K562 (cell line): ENCODE data around the gene KAZALD1. TPM values are rescaled to one million over a fixed set of nuclear protein-coding genes. Genes with fewer than 3 reads are reported as not detected.

Experiments used
- ATAC-seq: fragments of 200-7000 bp; cut with Tn5 transposase; 3 replicates; pipeline ENCODE4 v1.9.1; 2020; ENCODE audit warnings: moderate library complexity
- BruUV-seq: library from RNA; stranded (reverse); fragments of 400-500 nt; replicated peaks from 2 replicates; lab custom pipeline; 2021; lab: Mats Ljungman, UMichigan
- CTCF ChIA-PET: fragments of 300-600 bp; formaldehyde crosslinking; extraction: SDS; loops from one replicate; lab custom pipeline; 2021; ENCODE audit warnings: low intra/inter-chr PET ratio; lab: Yijun Ruan, JAX
- POLR2A ChIA-PET: fragments of 300-600, 350-650 bp; sonication (Branson Sonifier 250); formaldehyde crosslinking; extraction: SDS; loops from one replicate; lab custom pipeline; 2021; ENCODE audit warnings: antibody characterized with exemption, inconsistent platforms; lab: Yijun Ruan, JAX
- DNase-seq, 4 experiments: peaks; one replicate each; pipeline versions ENCODE4 v3.0.0 to v3.0.0-alpha.2; 2011 to 2018; ENCODE audit warnings: low spot score in 3 of 4, mixed read lengths in 3 of 4; ENCODE audit errors: extremely low read depth in 1 of 4
- FAIRE-seq: peaks from 2 replicates; lab custom pipeline; 2011; peaks lifted over from hg19 to GRCh38; lab: Jason Lieb, UNC
- H2AFZ ChIP-seq: 2 replicates; pipeline ENCODE4 v1.6.0; 2011; ENCODE audit warnings: low read depth, low read length, control low read depth, inconsistent platforms
- H3K27ac ChIP-seq: fragments of 200-600 bp; 3 replicates; pipeline ENCODE4 v1.8.0; 2011; ENCODE audit warnings: low read depth, mild to moderate bottlenecking, control low read depth, inconsistent platforms, low read length, moderate library complexity, mixed read lengths; ENCODE audit errors: extremely low read depth
- H3K27me3 ChIP-seq, 2 experiments: fragments of 300-600 bp in 1 of 2; 2 replicates in 1 of 2; 3 replicates in 1 of 2; pipeline versions ENCODE4 v1.6.0 to v1.8.0; 2011; ENCODE audit warnings: inconsistent platforms in 2 of 2, low read length in 2 of 2, mild to moderate bottlenecking in 1 of 2, mixed read lengths in 1 of 2, moderate library complexity in 1 of 2; ENCODE audit not compliant: control insufficient read depth in 2 of 2, insufficient read depth in 2 of 2
- H3K36me3 ChIP-seq: fragments of 300-600 bp; 3 replicates; pipeline ENCODE4 v1.8.0; 2011; ENCODE audit warnings: mild to moderate bottlenecking, low read length, inconsistent platforms; ENCODE audit not compliant: control insufficient read depth, insufficient read depth
- H3K4me1 ChIP-seq, 2 experiments: fragments of 200-600 bp in 1 of 2; replicated peaks in 1 of 2; 2 replicates in 1 of 2; 3 replicates in 1 of 2; pipeline versions ENCODE4 v1.5.1 to v1.8.0; 2011; ENCODE audit warnings: inconsistent platforms in 2 of 2, low read length in 2 of 2, mild to moderate bottlenecking in 1 of 2, mixed read lengths in 1 of 2, moderate library complexity in 1 of 2; ENCODE audit not compliant: control insufficient read depth in 2 of 2, insufficient read depth in 2 of 2
- H3K4me2 ChIP-seq: 2 replicates; pipeline ENCODE4 v1.6.1; 2011; ENCODE audit warnings: low read length, control low read depth, inconsistent platforms, mixed read lengths; ENCODE audit not compliant: insufficient read depth
- H3K4me3 ChIP-seq: fragments of 200-600 bp; sonication (generic), shearing (Covaris generic); 2 replicates; pipeline ENCODE4 v1.5.1; 2016; ENCODE audit warnings: control low read depth, inconsistent platforms
- H3K79me2 ChIP-seq: fragments of 200-600 bp; 3 replicates; pipeline ENCODE4 v1.8.0; 2011; ENCODE audit warnings: low read length, inconsistent platforms; ENCODE audit not compliant: control insufficient read depth, insufficient read depth
- H3K9ac ChIP-seq, 2 experiments: 2 replicates each; pipeline versions ENCODE4 v1.6.0 to v1.6.1; 2011; ENCODE audit warnings: low read depth in 2 of 2, low read length in 2 of 2, control low read depth in 1 of 2, inconsistent platforms in 1 of 2, mild to moderate bottlenecking in 1 of 2, mixed read lengths in 1 of 2; ENCODE audit not compliant: insufficient read depth in 1 of 2
- H3K9me1 ChIP-seq: one replicate; pipeline ENCODE4 v1.6.0; 2011; ENCODE audit warnings: inconsistent platforms, mild to moderate bottlenecking, low read length, moderate library complexity; ENCODE audit not compliant: control insufficient read depth, insufficient read depth
- H3K9me3 ChIP-seq: replicated peaks from 2 replicates; pipeline ENCODE4 v1.5.1; 2011; ENCODE audit warnings: low read depth, low read length, inconsistent platforms; ENCODE audit not compliant: control insufficient read depth, insufficient read depth
- H4K20me1 ChIP-seq: replicated peaks from 2 replicates; pipeline ENCODE4 v1.6.1; 2011; ENCODE audit warnings: low read length, inconsistent platforms, mixed read lengths; ENCODE audit not compliant: control insufficient read depth, insufficient read depth
- E2F3 ChIP-seq: fragments of 250-450 bp; sonication (Bioruptor Pico); IDR thresholded peaks from 2 replicates; pipeline ENCODE4 v1.4.0; 2020; ENCODE audit warnings: mild to moderate bottlenecking
- E2F5 ChIP-seq: sonication (generic); formaldehyde crosslinking; IDR thresholded peaks from 2 replicates; pipeline ENCODE4 v1.8.0; 2022; ENCODE audit warnings: mild to moderate bottlenecking, missing genetic modification reagents
- E2F8 ChIP-seq: fragments of 450-650 bp; IDR thresholded peaks from 2 replicates; pipeline ENCODE4 v1.7.1; 2018; ENCODE audit warnings: mild to moderate bottlenecking, low read depth; ENCODE audit not compliant: partially characterized antibody
- ELF1 ChIP-seq: fragments of 200-800 bp; sonication (Bioruptor generic); IDR thresholded peaks from 2 replicates; pipeline ENCODE4 v1.6.1; 2016; ENCODE audit warnings: missing genetic modification characterization, missing compliant biosample characterization
- HDAC6 ChIP-seq: IDR thresholded peaks from 2 replicates; pipeline ENCODE4 v1.6.1; 2012; ENCODE audit warnings: low read depth, mild to moderate bottlenecking, control low read depth, inconsistent platforms, low read length, moderate library complexity
- HNRNPUL1 ChIP-seq: fragments of 200-400 bp; formaldehyde crosslinking; IDR thresholded peaks from 2 replicates; pipeline ENCODE4 v1.6.1; 2017; ENCODE audit warnings: low read length
- LEF1 ChIP-seq: fragments of 450-650 bp; IDR thresholded peaks from 2 replicates; pipeline ENCODE4 v1.6.1; 2016; ENCODE audit warnings: mild to moderate bottlenecking
- NCOA2 ChIP-seq, 2 experiments: fragments of 450-650 bp; IDR thresholded peaks; 2 replicates each; pipeline ENCODE4 v1.6.1; 2018; ENCODE audit warnings: mild to moderate bottlenecking in 2 of 2, moderate library complexity in 1 of 2; ENCODE audit not compliant: partially characterized antibody in 2 of 2
- NR3C1 ChIP-seq: sonication (generic); formaldehyde crosslinking; IDR thresholded peaks from 2 replicates; pipeline ENCODE4 v1.8.1; 2022; ENCODE audit warnings: missing genetic modification reagents
- PKNOX1 ChIP-seq: fragments of 450-650 bp; IDR thresholded peaks from 2 replicates; pipeline ENCODE4 v1.6.1; 2016
- PPARD ChIP-seq: fragments of 250-450 bp; sonication (Bioruptor Pico); IDR thresholded peaks from 2 replicates; pipeline ENCODE4 v1.8.0; 2022; ENCODE audit warnings: inconsistent platforms, mild to moderate bottlenecking, moderate library complexity
- SMARCC2 ChIP-seq: fragments of 450-650 bp; IDR thresholded peaks from 2 replicates; pipeline ENCODE4 v1.6.1; 2017; ENCODE audit warnings: antibody characterized with exemption, moderate library complexity, mild to moderate bottlenecking, low read depth
- TAF9B ChIP-seq: fragments of 450-650 bp; IDR thresholded peaks from 2 replicates; pipeline ENCODE4 v1.6.1; 2018; ENCODE audit warnings: mild to moderate bottlenecking; ENCODE audit not compliant: partially characterized antibody
- ZFP36 ChIP-seq: fragments of 150-350 bp; IDR thresholded peaks from 2 replicates; pipeline ENCODE4 v1.6.1; 2018; ENCODE audit warnings: low read length, low read depth; ENCODE audit not compliant: partially characterized antibody
- ZNF143 ChIP-seq: sonication (generic); formaldehyde crosslinking; IDR thresholded peaks from 2 replicates; pipeline ENCODE4 v1.9.0; 2022; ENCODE audit warnings: mild to moderate bottlenecking, missing genetic modification reagents
- ZNF398 ChIP-seq: fragments of 250-450 bp; sonication (Bioruptor Pico); IDR thresholded peaks from 2 replicates; pipeline ENCODE4 v1.8.0; 2021; ENCODE audit warnings: moderate library complexity, mild to moderate bottlenecking, inconsistent platforms
- ZNF41 ChIP-seq: fragments of 250-450 bp; sonication (Bioruptor Pico); conservative IDR thresholded peaks from 2 replicates; pipeline ENCODE4 v1.4.0; 2020; ENCODE audit warnings: mild to moderate bottlenecking
- WGBS: fragments of 100-300 bp; shearing (Covaris generic); methylation state at CpG from one replicate; pipeline ENCODE4 v1.1.6; 2016; ENCODE audit warnings: low coverage, mixed read lengths; ENCODE audit not compliant: insufficient coverage; ENCODE audit errors: missing lambda C conversion rate; 5-methylcytosine and 5-hydroxymethylcytosine counted together
- in situ Hi-C: fragments of 300-500 bp; cut with MboI; formaldehyde crosslinking; loops from 4 replicates; pipeline ENCODE4 v1.15.0; 2018; ENCODE audit warnings: inconsistent platforms, mixed read lengths
- intact Hi-C: fragments of 100-400 bp; cut with micrococcal nuclease; formaldehyde crosslinking; loops from 2 replicates; pipeline ENCODE4 v1.14.2; 2022
- polyA plus RNA-seq, 8 experiments: library from polyadenylated mRNA; depleted of rRNA in 4 of 8; stranded (reverse) in 5 of 8; unstranded in 3 of 8; fragments of >200 nt; fragmentation: Nextera tagmentation in 2 of 8; fragmentation: Illumina TruSeq in 1 of 8; extraction: Ambion mirVana in 2 of 8; extraction: Trizol in 1 of 8; gene quantifications; 2 replicates each; pipeline versions ENCODE4 v1.2.1 to v1.2.3, GENCODE V29; 2011 to 2014; ENCODE audit warnings: inconsistent platforms in 1 of 8, missing spikeins in 1 of 8
- total RNA-seq, 7 experiments: library from RNA; depleted of rRNA in 6 of 7; stranded (reverse); fragments of >200 nt in 6 of 7; fragmentation: Illumina TruSeq in 2 of 7; extraction: Trizol in 2 of 7; gene quantifications; 2 replicates each; pipeline versions ENCODE4 v1.2.1 to v1.2.3, GENCODE V29; 2011 to 2021; ENCODE audit warnings: low replicate concordance in 1 of 7

KAZALD1 gene
- total and polyA plus RNA-seq, 9 of the 15 experiments (the other 6 are each of a cell fraction or from before 2014, with no cell fraction given) = 0.15 to 10.0 (median 4.9) TPM

GRCh38 chr10:101085846-101086245 is 24.1 kb downstream of the KAZALD1 start (continued):
- TF ChIP-seq E2F8 (no peak), ZFP36 (no peak), NR3C1 (no peak), PPARD (no peak), SMARCC2 (no peak), HDAC6 (no peak), ELF1 (tag) (no peak)
- TF ChIP-seq, all 486 proteins: peak for 0

- in situ Hi-C loops = no loop called here
- Histone ChIP-seq H3K4me3 (no peak overlapping the region), H3K27me3 (peaks cover 6 to 57% of the 10 kb centered on the region in 2 experiments; a peak in 4 of 5 replicates), H3K27ac (no peak overlapping the region), H3K4me1 (peaks cover 0 to 7% of the 10 kb centered on the region in 2 experiments; a peak in 1 of 5 replicates), H3K9ac (no peak overlapping the region), H4K20me1 (no peaks in the 10 kb centered on the region), H3K79me2 (no peaks in the 10 kb centered on the region), H3K9me1 (no peaks in the 10 kb centered on the region), H2AFZ (no peak overlapping the region), H3K4me2 (no peak overlapping the region), H3K36me3 (no peaks in the 10 kb centered on the region), H3K9me3 (no peaks in the 10 kb centered on the region)
- no peak for FAIRE-seq
- intact Hi-C loops = no loop called here
- ATAC-seq = no peak
- no peak for DNase-seq
- POLR2A ChIA-PET = interaction anchor here (0.7 kb wide), 1 partner anchor 30 kb away, joined by 4 read pairs; no protein-coding TSS in a partner anchor
- BruUV-seq = no TSS peak
- CTCF ChIA-PET = no interaction called here
- 0% methylated on average over 8 of the region's 10 CpGs for WGBS
- TF ChIP-seq E2F5 (CRISPR knock-in tag) = no peak
- no peak for TF ChIP-seq LEF1
- TF ChIP-seq PKNOX1 = no peak
- no peak for TF ChIP-seq HNRNPUL1
- TF ChIP-seq ZNF41 (CRISPR knock-in tag) = no peak
- no peak for TF ChIP-seq E2F3
- no peak for TF ChIP-seq NCOA2 (IDR thresholded peaks at IDR 0.05; ENCODE audit: partially characterized antibody in 2 of 2)
- no peak for TF ChIP-seq ZNF143 (CRISPR knock-in tag)
- no peak for TF ChIP-seq TAF9B
- no peak for TF ChIP-seq ZNF398 (CRISPR knock-in tag)
Measured at GRCh38 chr10:101087376-101087775, 25.6 kb downstream of the KAZALD1 start.
